Activated CD8-positive, alpha-beta memory T cell treated with anti-CD3 and anti-CD28 coated beads for 24 hours (primary cell): ENCODE results near the gene MNAT1.
"Not testable (repeated sequence)": the region's sequence is repeated elsewhere in the genome, so short reads cannot be mapped to it uniquely, and the experiment has no call there.

Source experiments
- DNase-seq: peaks from one replicate; pipeline ENCODE4 v3.0.0-alpha.2; 2020

The MNAT1 gene

DNA sequence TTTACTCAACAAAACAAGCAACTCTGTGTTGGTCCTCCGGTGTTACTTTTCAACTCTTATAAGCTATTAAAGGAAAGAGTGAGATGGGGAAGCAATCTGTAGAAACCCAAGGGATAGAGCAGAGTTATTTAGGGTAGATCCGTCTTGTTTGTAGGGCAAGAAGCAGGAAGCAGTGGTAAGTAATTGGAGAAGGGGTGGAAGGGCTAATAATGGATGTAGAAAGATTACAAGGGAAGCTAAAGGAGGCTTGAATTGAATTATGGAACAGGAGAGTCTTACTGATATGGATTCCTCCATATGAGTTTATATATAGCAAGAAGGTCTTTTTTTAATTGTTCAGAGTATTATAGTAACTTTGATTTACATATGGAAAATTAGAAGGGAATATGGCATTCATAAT is 72.7 kb downstream of the MNAT1 start:
- DNase-seq = no peak

DNA sequence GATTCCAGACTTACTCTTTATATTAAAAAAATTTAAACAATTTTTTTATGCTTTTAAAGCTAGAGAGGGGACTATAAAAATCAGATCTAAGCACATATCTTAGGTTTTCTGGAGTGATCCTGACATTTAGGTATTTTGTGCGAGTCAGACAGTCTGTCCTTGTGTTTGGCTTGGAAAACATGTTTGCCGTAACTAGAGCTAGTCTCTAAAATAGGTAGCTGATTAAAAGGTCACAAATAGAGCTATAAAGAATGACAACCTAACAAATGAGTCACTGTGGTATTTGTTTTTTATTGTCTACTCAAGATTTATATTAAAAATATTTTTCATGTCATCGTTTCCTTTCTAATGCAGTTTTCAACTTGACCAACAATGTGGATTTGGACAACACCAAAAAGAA is 73.4 kb downstream of the MNAT1 start:
- DNase-seq = no peak

DNA sequence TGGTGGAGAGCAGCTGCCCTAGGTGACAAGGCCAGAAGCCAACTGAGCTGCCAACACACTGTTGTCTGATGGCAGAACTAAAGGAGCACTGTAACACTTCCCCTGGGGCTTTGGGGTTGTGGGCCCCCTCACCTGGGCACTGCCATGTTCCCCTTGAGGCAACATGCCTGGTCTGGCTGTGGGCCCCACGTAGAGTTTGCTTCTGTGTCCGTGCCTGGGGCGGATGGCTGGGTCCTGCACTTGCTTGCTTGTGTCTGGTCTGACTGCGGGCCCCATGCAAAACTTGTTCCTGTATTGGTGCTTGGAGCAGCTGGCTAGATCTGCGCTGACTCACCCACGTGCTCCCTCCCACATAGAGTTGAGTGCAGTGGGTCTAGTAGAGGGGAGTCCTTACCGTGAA is 78.4 kb downstream of the MNAT1 start:
- DNase-seq = no peak

DNA sequence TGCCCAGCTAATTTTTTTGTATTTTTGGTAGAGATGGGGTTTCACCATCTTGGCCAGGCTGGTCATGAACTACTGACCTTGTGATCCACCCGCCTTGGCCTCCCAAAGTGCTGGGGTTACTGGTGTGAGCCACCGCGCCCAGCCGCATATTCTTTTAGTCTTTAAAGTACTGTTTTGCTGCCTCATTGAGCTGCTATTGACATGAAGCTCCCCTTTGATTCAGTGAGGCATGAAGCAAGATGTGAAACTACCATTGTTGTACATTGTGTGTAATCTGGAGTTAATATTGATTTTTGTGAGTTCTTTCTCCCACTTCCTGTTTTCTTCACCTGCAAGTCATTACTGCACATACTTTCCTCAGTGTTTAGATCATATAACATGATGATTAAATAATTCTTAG is 80.8 kb downstream of the MNAT1 start:
- DNase-seq = no peak

DNA sequence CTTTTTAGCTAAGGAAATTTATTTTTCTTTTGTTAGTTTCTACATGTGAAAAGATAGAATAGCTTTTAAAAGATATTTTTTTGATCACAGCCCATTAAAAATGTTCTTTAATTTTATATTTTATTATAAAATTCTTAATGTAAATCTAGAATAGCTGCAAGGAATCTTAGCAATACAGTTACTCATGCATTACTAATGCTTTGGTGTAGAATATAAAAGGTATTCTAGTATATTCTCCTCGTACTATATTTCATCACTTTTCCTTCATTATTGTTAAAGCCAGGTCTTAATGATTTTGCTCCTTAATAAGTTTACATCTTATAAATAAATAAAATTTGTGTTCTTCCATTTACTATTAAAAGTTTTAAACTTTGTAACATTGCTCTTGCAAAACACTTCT is 82.6 kb downstream of the MNAT1 start:
- DNase-seq = no peak

DNA sequence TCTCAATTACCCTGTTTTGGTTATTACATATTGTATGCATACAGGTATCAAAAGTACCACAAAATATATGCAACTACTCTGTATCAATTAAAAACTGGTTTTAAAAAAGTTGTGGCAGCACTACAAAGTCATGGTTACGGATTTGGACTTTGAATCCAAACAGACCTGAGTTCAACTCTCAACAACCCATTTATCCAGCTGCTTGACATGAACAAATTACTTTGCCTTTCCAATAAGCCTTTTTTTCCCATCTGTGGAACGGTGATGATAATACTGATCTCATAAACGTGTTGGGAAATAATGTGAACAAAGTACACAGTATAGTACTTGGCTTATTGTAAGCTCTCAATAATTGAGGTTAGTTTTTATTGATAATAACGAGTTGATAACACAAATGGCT is 85.0 kb downstream of the MNAT1 start:
- no peak for DNase-seq

DNA sequence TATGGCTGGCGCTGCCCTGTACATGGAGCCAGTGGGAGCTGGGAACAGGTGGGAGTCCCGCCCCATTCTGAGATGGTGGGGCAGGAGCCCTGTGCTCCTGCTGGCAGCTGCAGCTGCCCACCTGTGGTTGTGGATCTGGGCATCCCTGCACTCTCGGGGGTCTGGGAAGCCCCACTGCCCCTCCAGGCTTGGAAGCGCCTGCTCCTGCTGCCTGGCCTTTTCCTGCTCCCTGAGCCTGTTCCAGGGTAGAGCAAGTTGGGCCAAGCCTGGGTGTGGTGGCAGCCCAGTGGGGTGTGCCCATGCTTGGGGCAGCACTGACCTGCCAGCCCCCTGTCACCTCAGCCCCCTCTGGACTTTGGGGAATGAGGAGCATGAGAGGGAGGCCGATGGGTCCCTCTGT is 104.0 kb downstream of the MNAT1 start:
- DNase-seq = no peak

DNA sequence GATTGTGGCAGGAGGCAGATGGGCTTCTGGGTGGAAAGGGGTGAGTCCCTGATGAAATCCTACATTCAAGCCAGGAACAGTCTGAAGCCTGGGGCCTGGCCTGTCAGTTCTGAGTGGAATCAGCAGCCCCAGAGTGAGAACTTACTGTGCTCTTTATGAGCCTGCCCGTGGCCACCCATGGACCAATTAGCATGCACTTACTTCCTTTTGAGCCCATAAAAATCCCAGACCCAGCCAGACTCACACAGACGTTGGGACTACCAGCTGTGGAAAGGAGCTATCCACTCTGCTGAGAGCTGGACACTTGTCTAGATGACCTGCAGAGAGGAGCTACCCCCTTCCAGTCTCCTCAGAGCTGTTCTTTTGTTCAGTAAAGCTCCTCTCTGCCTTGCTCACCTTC is 104.5 kb downstream of the MNAT1 start:
- DNase-seq = no peak

DNA sequence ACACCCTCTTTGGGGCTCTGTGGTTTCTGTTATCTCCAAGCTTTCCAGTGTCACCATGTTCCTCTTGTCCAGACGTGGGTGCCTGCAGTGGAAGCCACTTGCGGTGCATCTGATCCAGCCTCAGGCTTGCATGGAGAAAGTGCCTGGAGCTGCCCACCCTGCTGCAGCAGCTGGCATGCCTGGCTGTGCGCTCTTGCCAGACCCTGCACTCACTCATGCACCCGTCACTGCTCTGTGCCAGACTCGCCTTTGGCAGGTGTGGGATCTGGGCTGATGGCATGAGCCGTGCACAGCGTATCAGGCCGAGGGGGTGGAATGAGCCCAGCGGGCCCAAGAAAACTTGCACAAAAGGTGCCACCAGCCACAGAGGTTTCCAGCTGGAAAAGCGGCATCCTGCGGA is 105.1 kb downstream of the MNAT1 start:
- DNase-seq = no peak

DNA sequence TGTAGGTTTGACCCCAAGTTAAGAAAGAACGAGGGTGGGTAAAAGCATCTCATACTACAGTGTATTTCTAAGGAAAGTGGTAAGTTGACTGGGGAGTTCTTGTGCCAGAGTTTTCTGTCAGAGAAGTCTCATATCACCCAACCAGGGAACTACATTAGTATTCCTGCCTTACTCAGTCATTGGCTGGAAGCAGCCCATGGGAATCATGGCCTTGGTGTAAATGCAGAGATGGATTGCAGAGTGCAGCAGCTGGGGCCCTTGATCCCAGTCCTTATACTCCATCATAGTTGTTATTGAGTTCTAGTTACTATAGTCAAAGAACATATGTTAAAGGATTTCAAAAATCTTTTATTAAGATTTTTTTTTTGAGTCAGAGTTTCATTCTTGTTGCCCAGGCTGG is 105.8 kb downstream of the MNAT1 start:
- DNase-seq = no peak

DNA sequence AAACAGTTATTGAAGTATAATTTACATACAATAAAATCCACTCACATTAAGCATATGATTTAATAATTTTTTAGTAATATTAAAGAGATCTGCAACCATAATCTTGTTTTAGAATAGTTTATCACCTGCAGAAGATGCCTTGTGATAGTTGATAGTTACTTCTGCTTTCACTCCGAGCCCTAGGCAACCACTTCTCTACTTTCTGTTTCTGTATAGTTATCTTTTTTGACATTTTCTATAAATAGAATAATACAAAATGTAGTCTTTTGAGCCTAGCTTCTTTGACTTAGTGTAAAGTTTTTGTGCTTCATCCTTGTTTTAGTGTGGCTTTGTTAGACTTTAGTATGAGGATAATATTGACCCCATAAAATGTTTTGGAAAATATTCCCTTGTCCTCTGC is 111.0 kb downstream of the MNAT1 start:
- no peak for DNase-seq

DNA sequence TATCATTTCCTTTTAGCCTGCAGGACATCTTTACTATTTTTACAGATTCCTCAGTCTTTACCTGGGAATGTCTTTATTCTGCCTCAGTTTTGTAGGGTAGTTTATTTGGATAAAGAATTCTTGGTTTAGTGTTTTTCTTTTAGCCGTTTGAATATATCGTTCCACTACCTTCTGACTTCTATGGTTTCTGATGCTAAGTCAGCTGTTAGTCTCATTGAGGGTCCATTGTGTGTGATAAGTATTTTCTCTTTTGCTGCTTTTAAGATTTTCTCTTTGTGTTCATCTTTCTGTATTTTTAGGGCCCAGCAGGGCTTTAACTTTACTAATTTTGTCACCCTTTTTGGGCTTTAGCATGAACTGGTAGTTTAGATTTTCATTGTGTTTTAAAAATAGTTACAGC is 113.5 kb downstream of the MNAT1 start:
- no peak for DNase-seq

DNA sequence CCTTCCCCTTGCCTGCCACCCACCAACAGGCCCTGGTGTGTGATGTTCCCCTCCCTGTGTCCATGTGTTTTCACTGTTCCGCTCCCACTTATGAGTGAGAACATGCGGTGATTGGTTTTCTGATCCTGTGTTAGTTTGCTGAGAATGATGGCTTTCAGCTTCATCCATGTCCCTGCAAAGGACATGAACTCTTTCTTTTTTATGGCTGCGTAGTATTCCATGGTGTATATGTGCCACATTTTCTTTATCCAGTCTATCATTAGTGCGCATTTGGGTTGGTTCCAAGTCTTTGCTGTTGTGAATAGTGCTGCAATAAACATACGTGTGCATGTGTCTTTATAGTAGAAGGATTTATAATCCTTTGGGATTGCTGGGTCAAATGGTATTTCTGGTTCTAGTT is 117.1 kb downstream of the MNAT1 start:
- not testable (repeated sequence) for DNase-seq

DNA sequence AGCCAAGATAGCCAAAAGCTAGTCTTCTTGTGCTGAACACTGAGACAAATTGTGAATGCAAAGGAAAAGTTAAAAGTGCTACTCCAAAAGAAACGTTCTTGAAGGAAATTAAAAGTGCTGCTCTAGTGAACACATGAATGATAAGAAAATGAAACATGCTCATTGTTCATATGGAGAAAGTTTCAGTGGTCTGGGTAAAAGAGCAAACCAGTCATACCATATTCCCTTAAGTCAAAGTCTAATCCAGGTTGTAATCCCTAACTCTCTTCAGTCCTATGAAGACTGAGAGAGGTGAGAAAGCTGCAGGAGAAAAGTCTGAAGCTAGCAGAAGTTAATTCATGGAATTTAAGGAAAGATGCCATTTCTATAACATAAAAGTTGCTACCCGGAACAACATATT is 121.5 kb downstream of the MNAT1 start:
- no peak for DNase-seq

DNA sequence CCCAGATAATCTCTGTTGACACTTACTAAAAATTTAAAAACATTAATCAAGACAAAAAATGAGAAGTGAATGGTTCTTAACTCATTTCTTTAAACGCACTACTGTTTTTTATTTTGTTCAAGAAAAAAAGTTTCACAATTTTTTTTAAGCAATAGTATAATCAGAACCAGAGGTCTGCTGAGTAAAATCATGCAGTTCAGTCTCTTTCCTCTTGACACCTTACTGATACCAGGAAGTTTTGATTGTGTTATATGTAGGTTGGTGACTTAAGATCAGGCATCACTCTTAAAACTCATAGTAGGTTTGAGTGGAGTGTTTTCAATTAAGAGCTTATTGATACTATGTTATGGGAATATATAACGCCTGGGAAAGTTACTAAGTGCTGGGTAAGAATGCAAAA is 125.0 kb downstream of the MNAT1 start:
- no peak for DNase-seq

DNA sequence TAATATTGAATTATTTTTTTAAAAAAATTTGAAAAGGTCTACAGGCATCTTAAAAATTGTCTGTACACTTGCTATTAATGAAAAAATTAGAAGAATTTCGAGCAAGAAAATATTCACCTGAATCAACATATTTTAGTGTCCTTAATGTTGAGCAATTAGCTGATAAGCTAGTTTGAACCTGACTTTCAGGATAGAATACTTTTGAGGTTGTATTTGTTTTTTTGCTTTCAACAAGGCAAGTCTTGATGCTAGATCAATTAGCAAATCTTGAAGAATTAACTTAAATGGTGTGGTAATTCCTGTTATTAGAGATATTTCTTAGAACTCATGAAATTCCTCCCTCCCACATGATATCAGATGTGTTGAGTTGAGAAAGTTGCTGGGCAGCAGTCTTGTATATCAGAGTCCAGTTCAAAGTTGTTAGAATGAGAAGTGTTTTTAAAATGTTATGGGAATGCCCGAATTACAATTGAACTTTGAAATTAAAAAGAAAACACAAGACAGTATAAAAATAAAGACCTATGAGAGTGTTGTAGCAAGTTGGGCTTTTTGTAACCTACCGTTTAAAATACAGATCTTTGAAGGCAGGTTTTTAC is 127.1 kb downstream of the MNAT1 start:
- DNase-seq = no peak

DNA sequence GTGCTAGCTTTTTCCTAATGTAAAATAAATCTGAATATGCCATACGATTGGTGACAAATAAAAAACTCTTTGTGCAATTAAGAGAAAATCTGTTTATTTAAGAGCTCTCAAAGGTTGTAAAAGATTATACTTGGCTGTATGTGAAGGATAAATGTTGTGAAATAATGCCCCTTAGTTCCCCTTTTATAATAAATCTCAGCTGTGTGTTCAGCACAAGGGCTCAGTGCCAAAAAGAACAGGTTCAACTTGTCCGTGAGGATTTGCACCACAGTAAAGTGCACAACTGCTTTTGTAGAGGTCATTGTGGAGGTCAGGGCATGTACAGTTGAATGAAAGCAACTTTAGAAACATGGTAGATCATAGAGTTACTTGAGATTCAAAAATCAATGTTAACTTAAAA is 127.7 kb downstream of the MNAT1 start:
- no peak for DNase-seq

DNA sequence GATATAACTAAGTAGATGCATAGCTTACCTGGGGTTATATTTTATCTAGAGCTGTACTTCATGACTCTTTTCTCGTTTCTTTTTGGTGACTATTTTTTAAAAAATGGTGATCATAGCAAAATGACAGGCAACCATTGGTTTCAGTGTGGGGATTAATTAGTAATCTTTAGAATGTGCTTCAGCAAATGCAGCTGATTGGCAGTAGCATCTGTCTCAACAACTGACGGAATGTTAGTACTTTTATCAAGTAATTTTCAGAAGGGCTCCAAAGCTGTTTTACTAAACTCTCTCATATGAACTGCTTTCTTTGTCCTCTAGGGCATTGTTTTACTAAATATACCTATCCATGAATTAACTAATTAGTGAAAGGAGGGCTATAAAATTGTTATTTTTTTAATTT is 128.7 kb downstream of the MNAT1 start:
- DNase-seq = no peak

DNA sequence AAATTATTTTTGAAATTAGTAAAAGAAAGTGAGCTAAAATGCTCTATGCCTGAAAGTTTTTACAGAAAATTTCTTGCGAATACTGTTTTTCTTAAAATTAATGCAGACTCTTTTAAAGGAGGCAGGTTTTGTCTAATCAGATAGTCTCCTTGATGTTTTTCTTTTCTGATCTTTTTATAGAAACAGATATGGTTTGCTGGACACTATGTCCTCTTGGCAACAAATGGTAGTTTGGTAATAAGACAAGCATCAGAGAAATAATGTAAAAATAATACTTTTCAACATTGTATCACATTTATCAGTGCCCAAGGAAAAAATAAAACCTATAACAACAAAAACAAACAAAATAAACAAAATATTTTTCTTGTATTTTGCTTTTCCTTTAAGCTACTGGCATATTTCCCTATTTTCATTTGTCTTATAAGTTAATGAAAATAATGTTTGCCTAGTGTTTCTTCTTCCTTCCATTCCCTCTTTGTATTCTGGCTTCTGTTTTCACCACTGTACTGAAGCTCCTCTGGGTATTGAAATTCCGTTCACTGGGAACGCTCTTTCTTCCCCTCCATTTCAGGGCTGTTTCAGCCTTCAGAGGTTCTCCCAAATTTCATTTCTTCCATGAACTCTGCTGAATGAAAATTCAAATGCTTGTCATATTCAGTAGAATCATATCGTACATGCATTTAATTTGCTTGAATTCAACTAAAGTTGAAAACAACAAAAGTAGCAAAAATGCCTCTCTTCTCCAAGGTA is 131.0 kb downstream of the MNAT1 start:
- no peak for DNase-seq

DNA sequence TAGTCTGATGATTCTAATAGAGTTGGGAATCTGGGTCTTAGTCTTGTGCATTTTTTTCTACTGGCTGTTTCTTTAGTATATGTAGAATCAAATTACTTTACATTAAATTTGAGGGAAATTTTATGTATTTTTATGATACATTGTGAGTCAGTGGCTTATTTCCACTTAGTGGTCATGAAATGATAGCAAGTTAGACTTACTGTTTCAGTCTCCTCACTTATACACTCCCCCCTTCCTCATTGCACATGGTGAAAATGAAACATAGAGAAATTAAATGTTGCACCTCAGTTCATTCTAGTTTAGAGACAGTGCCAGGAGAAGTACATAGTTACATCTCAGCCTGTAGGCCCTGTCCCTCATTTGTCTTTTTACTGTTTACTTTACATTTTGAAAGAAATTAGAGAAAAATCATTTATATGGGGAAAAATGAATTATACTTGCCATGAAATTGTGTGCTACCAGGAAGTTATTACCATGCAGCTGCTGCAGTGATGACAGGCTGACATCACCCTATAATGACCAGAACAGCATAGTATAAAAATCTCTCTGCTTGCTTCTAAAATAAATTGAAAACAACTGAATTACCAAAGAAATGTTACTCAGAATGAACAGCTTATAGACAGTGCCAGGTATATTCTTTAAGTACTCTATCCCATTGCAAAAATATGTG is 133.1 kb downstream of the MNAT1 start:
- DNase-seq = no peak

DNA sequence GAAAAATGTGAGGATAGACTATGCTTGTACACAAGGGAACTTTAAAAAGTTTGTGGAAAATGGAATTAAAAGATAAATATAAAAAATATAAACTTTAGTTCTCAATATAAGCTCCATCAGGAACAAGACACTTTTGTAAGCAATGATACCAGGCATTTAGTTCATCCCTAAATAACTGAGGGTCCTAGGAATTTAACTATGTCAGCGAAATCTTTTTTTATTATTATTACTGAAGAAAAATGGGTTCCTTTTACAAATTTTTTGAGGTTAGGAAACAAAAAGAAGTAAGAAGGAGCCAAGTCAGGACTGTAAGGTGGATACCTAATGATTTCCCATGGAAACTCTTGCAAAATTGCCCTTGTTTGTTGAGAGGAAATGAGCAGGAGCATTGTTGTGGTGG is 143.6 kb downstream of the MNAT1 start:
- no peak for DNase-seq

DNA sequence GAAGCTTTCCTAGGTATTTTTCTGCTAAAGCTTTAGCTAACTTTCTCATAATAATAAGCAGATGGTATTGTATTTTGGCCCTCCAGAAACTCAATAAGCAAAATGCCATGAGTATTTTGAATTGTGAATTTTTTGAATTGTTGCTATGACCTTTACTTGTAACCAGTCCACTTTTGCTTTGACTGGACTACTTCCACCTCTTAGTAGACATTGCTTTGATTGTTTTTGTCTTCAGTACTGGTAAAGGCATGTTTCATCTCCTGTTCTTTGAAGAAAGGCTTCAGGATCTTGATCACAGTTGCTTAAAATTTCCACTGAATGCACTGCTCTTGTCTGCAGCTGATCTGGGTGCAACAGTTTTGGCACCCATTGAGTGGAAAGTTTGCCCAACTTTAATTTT is 144.0 kb downstream of the MNAT1 start:
- no peak for DNase-seq

DNA sequence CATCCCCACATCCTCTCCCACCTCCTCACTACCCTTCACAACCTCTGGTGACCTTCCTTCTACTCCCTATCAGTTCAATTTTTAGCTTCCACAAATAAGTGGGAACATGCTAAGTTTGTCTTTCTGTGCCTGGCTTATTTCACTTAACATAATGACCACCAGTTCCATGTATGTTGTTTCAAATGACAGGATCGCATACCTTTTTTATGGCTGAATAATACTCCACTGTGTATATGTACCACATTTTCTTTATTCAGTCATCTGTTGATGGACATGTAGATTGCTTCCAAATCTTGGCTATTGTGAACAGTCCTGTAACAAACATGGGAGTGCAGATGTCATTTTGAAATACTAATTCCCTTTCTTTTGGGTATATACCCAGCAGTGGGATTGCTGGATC is 147.7 kb downstream of the MNAT1 start:
- DNase-seq = no peak

DNA sequence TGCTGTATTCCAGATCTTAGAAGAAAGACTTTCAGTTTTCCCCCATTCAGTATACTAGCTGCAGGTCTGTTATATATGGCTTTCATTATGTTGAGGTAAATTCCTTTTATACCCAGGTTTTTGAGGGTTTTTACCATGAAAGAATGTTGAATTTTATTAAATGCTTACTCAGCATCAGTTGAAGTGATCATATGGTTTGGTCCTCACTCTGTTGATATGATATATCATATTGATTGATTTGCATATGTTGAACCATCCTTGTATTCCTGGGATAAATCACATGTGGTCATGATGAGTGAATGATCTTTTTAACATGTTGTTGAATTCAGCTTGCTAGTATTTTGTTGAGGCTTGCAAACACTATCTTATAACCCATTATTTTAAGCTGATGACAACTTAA is 149.6 kb downstream of the MNAT1 start:
- DNase-seq = no peak

DNA sequence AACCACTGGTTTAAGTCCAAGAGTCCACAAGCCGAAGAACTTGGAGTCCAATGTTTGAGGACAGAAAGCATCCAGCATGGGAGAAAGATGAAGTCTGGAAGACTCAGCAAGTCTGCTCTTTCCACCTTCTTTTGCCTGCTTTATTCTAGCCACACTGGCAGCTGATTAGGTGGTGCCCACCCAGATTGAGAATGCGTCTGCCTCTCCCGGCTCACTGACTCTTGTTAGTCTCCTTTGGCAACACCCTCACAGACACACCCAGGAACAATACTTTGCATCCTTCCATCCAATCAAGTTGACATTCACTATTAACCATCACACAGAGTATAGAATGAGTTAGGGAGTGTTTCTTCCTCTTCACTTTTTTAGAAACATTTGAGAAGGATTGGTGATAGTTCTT is 156.1 kb downstream of the MNAT1 start:
- not testable (repeated sequence) for DNase-seq
